KMS-11 (cell line): ENCODE data around the gene CFAP45.
A peak's percentile ranks its signal among the peaks of the same experiment; 100 is the strongest.

Source experiments
- H2AFZ ChIP-seq: fragments of 200-600 bp; sonication (generic); 2 replicates; pipeline ENCODE4 v1.6.1; 2016; ENCODE audit warnings: antibody characterized with exemption, mixed run types, low read depth
- H3K27ac ChIP-seq: fragments of 200-600 bp; sonication (generic); 2 replicates; pipeline ENCODE4 v1.6.1; 2016; ENCODE audit warnings: mild to moderate bottlenecking, mixed run types
- H3K27me3 ChIP-seq: fragments of 200-600 bp; sonication (generic); 2 replicates; pipeline ENCODE4 v1.6.1; 2017; ENCODE audit warnings: mild to moderate bottlenecking, low read depth, mixed run types, moderate library complexity; ENCODE audit not compliant: insufficient read depth
- H3K36me3 ChIP-seq: fragments of 200-600 bp; sonication (generic); 2 replicates; pipeline ENCODE4 v1.6.1; 2017; ENCODE audit warnings: mild to moderate bottlenecking, mixed run types; ENCODE audit not compliant: insufficient read depth
- H3K4me1 ChIP-seq: fragments of 200-600 bp; sonication (generic); 2 replicates; pipeline ENCODE4 v1.6.1; 2016; ENCODE audit warnings: mild to moderate bottlenecking, low read depth, mixed run types; ENCODE audit not compliant: poor library complexity, severe bottlenecking
- H3K4me2 ChIP-seq: fragments of 200-600 bp; sonication (generic); 2 replicates; pipeline ENCODE4 v1.7.0; 2016; ENCODE audit warnings: mild to moderate bottlenecking, mixed run types
- H3K4me3 ChIP-seq: fragments of 200-600 bp; sonication (generic); IDR thresholded peaks from 2 replicates; pipeline ENCODE4 v1.6.1; 2017; ENCODE audit warnings: low read depth, low read length, mixed read lengths; ENCODE audit not compliant: insufficient read depth
- H3K79me2 ChIP-seq: fragments of 200-600 bp; sonication (generic); 2 replicates; pipeline ENCODE4 v1.6.1; 2016; ENCODE audit warnings: low read depth, mixed run types; ENCODE audit not compliant: insufficient read depth
- H3K9ac ChIP-seq: fragments of 200-600 bp; sonication (generic); 2 replicates; pipeline ENCODE4 v1.6.1; 2016; ENCODE audit warnings: mild to moderate bottlenecking, mixed run types
- H4K20me1 ChIP-seq: fragments of 200-600 bp; sonication (generic); 2 replicates; pipeline ENCODE4 v1.6.1; 2016; ENCODE audit warnings: mild to moderate bottlenecking, mixed run types; ENCODE audit not compliant: insufficient read depth
- TF ChIP-seq, protein P1 (sequence below): fragments of 200-600 bp; sonication (generic); conservative IDR thresholded peaks from 2 replicates; pipeline ENCODE4 v1.6.1; 2017; ENCODE audit warnings: low read depth, mild to moderate bottlenecking, antibody characterized with exemption, low read length, moderate library complexity, mixed read lengths

CFAP45 gene

DNA sequence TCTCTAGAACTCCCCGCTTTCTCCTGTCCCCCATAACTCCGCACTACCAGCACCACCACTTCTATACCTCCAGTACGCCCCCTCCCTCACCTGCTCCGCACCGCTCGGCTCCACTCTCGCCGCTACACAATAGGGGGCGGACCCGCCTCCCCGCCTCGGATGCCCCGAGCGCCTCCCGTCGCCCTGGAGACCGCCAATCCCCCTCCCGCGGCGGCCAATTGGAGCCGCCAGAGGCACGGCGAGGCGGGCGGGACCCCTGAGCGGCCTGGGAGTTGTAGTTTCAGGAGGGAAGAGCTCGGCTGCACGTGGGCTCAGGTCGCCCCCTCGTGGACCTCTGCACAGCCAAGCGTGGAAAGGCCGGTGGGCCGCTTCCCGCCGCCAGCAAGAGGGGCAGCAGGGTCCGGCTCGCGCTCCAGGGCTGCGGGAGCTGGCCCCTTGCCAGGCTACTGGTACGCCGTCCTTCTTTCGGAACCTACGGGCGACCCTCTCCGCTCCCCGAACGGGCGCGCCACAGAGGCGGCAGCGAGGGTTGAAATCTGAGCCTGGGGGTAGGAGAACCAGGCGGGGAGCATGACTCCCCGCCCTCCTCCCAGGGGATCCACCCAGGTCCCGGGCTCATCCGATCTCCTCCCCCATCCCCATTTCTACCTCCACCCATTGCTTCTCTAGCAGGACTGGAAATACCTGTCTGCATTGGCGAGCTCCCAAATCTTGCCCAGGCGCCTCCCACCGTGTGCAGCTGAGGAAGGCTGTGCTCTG, 45.7 kb upstream of the CFAP45 start, which contains the start of gene IGSF9:
IGSF9 (minus strand) TSS at position 131 of the 759 bp plus-strand sequence. CDS start 2,159 bp downstream, outside the sequence.
- Histone ChIP-seq H2AFZ (peak within 1 kb of the TSS; percentile 81), H3K4me1 (peaks cover 5% of the 10 kb centered on the region), H3K27ac (no peak within 1 kb of the TSS), H3K79me2 (no peaks in the 10 kb centered on the region), H4K20me1 (no peaks in the 10 kb centered on the region), H3K36me3 (no peaks in the 10 kb centered on the region), H3K9ac (peak within 1 kb of the TSS; percentile 66), H3K4me2 (peak within 1 kb of the TSS; percentile 69), H3K4me3 (peak within 1 kb of the TSS; percentile 97), H3K27me3 (peaks cover 25% of the 10 kb centered on the region; the same call in 1 of the 2 replicates)
- TF ChIP-seq, protein P1, sequence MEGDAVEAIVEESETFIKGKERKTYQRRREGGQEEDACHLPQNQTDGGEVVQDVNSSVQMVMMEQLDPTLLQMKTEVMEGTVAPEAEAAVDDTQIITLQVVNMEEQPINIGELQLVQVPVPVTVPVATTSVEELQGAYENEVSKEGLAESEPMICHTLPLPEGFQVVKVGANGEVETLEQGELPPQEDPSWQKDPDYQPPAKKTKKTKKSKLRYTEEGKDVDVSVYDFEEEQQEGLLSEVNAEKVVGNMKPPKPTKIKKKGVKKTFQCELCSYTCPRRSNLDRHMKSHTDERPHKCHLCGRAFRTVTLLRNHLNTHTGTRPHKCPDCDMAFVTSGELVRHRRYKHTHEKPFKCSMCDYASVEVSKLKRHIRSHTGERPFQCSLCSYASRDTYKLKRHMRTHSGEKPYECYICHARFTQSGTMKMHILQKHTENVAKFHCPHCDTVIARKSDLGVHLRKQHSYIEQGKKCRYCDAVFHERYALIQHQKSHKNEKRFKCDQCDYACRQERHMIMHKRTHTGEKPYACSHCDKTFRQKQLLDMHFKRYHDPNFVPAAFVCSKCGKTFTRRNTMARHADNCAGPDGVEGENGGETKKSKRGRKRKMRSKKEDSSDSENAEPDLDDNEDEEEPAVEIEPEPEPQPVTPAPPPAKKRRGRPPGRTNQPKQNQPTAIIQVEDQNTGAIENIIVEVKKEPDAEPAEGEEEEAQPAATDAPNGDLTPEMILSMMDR: peak; percentile 75

DNA sequence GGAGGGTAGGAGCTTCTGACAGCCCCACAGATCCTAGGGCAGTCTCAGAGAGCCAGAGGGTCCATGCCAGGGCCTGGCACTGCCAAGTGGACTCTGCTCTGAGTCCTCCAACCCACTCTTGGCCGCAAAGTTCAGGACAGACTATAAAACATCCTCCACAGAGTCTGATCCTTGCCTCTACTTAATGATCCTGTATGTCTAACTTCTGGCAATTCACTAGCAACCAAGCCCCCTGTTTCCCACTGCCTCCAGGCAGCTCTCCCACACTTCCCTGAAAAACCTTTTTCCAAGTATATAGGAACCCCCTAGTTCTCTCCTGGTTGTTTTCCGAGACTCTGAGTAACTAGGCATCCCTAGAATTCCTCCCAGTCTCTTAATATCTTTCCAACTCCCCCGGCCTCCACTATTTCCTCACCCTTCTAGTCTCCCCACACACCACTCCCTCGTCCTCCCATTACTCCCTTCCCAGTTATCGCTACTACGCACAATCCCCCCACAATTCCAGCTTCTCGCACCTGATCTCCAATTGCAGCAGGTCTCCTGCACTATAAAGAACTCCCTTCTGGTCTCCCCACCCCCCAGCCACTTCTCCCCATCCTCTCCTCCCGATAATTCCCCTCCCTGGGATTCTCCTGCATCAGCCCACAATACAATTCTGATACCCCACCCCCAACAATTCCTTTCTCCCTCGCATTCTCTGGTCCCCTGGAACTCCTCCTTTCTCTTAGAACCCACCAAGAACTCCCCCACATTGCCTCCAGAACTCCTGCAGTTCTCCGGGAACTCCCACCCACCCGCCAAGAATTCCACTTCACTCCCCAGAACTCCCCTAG, 44.9 kb upstream of the CFAP45 start:
- H3K4me3 ChIP-seq: peak overlapping the region; percentile 97
- H4K20me1 ChIP-seq: no peaks in the 10 kb centered on the region
- peak overlapping the region; percentile 81 for H2AFZ ChIP-seq
- no peak overlapping the region for H3K27ac ChIP-seq
- H3K9ac ChIP-seq: peak overlapping the region; percentile 66; the same call in 1 of the 2 replicates
- peaks cover 5% of the 10 kb centered on the region for H3K4me1 ChIP-seq
- peak overlapping the region; percentile 69 for H3K4me2 ChIP-seq
- TF ChIP-seq, protein P1: no peak
- H3K27me3 ChIP-seq: peaks cover 25% of the 10 kb centered on the region; the same call in 1 of the 2 replicates
- no peaks in the 10 kb centered on the region for H3K79me2 ChIP-seq
- no peaks in the 10 kb centered on the region for H3K36me3 ChIP-seq

DNA sequence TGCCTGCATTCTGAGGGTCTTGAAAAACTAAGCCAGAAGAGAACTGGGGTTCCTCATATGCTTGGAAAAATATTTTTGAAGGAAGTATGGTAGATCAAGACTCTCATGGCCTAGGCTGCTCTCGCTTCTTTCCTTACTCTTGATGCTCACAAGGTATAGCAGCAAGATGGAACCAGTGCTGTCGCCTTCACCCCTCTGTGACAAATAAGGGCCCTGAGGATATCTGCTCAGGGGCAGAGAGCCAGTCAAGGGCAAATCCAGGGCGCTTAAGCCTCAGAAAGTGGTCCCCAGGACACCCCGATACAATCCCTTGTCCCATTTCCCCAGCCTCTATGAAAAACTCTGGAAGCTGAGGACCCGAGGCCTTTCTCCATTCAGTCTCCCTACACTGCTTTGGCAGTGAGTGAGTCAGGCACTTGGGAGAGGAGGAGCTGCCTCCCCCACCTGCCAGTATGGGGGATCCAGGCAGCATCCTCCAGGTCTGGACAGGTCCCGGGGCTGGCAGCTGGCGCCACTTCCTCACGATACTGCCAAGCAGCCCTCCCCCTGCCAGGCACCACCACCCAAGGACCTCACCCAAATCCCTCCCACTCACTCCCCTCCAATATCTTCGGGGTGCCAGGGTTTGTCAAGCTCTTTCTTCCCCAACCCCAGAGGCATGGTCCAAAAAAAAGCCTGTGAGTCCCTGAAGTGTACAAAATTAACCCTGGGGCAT, 44.1 kb upstream of the CFAP45 start:
- H3K4me1 ChIP-seq: peaks cover 5% of the 10 kb centered on the region
- TF ChIP-seq, protein P1: no peak
- no peaks in the 10 kb centered on the region for H3K79me2 ChIP-seq
- H4K20me1 ChIP-seq: no peaks in the 10 kb centered on the region
- no peak overlapping the region for H3K4me3 ChIP-seq
- H3K27ac ChIP-seq: no peak overlapping the region
- no peaks in the 10 kb centered on the region for H3K36me3 ChIP-seq
- no peak overlapping the region for H3K9ac ChIP-seq
- H3K4me2 ChIP-seq: no peak overlapping the region
- H3K27me3 ChIP-seq: peaks cover 25% of the 10 kb centered on the region; the same call in 1 of the 2 replicates
- H2AFZ ChIP-seq: no peak overlapping the region

DNA sequence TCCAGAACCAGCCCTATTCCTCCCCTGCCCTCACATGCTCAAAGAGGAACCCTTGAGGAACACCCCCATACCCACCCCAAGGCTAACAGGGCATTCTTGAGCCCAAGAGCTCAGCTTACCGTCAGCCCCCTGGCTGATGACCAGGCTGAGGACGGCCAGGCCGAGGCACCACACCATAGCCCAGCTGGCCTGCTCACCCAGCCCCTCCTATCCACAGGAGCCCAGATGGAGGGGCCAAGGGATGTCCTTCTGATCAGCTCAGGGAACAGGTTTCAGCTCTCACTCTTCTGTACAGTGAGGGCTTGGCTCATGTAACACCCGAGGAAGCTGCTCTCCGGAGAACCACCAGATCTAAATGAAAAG, 43.3 kb upstream of the CFAP45 start:
- H3K36me3 ChIP-seq: no peaks in the 10 kb centered on the region
- H3K4me3 ChIP-seq: no peak overlapping the region
- H3K9ac ChIP-seq: no peak overlapping the region
- no peaks in the 10 kb centered on the region for H3K79me2 ChIP-seq
- no peak overlapping the region for H3K27ac ChIP-seq
- TF ChIP-seq, protein P1: no peak
- H3K27me3 ChIP-seq: peaks cover 25% of the 10 kb centered on the region; the same call in 1 of the 2 replicates
- H3K4me1 ChIP-seq: peaks cover 8% of the 10 kb centered on the region
- no peak overlapping the region for H3K4me2 ChIP-seq
- no peaks in the 10 kb centered on the region for H4K20me1 ChIP-seq
- no peak overlapping the region for H2AFZ ChIP-seq
